Omental fat pad (tissue), 4 donors: Measurements from ENCODE around the gene ACOT2. TPM values are rescaled to one million over a fixed set of nuclear protein-coding genes. Genes with fewer than 3 reads are reported as not detected.
A peak's percentile ranks its signal among the peaks of the same experiment; 100 is the strongest.
"Not testable (repeated sequence)": the region's sequence is repeated elsewhere in the genome, so short reads cannot be mapped to it uniquely, and the experiment has no call there.

Experiments
- ATAC-seq: fragments of 150-250 bp; one replicate; pipeline ENCODE4 v1.9.1; 2016; ENCODE audit warnings: mild to moderate bottlenecking, moderate library complexity; ENCODE audit not compliant: low FRiP score
- DNase-seq: peaks from one replicate; pipeline ENCODE4 v3.0.0-alpha.2; 2019; ENCODE audit warnings: low spot score
- CTCF ChIP-seq, 3 donors: fragments of 450-650 bp; IDR thresholded peaks; one replicate each; pipeline ENCODE4 v1.5.1; 2016 to 2017; ENCODE audit warnings: antibody characterized with exemption in 3 of 3, mild to moderate bottlenecking in 3 of 3, moderate library complexity in 2 of 3
- total RNA-seq, 4 donors: library from RNA; depleted of rRNA; stranded (reverse); fragments of >200 nt; gene quantifications; one replicate each; pipeline ENCODE4 v1.1.0, GENCODE V29; 2016

ACOT2 gene
- 100 to 1,000 TPM in 2 of 4 donors, 10 to 100 TPM in 2; 22.8 to 238 (median 99.4) TPM for total RNA-seq

- DNase-seq (peak; percentile 73), ATAC-seq (peak; percentile 88)
Observed at GRCh38 chr14:73569185-73569958, at the start of gene ACOT2. TSS of gene ACOT2 (plus strand) at chr14:73569213. CDS start at chr14:73569241, 28 bp downstream.

GRCh38 chr14:73521229-73521628 lies 47.8 kb upstream of the ACOT2 start:
- ATAC-seq, result no peak
- TF ChIP-seq CTCF (IDR thresholded peaks at IDR 0.05), result no peak
- no peak for DNase-seq

DNA sequence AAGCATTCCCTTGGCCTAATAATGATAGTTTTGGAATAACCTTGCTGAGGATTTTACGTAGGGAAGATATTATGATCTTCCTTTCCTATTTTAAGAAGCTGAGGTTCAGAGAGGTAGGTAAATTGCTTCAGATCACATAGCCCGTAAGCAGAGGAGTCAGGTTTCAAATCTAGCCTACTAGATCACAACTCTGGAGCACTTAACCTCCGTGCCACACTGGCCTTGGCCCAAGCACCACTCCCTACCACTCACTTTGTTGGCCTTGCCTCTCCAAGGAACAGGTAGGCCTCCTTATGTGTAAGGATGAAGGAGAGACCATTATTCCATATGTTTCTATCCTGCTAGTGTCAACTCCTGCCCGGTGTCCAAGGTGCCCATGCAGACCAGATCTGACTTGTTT lies 44.5 kb upstream of the ACOT2 start:
- ATAC-seq (no peak), DNase-seq (no peak)
- TF ChIP-seq CTCF (IDR thresholded peaks at IDR 0.05), result no peak

GRCh38 chr14:73526036-73526984 lies 42.7 kb upstream of the ACOT2 start:
- DNase-seq, result no peak
- no peak for ATAC-seq
- TF ChIP-seq CTCF (IDR thresholded peaks at IDR 0.05), result no peak

- DNase-seq, ATAC-seq: not testable (repeated sequence)
Observed at GRCh38 chr14:73529356-73529755, 39.7 kb upstream of the ACOT2 start.

GRCh38 chr14:73531971-73532370 lies 37.0 kb upstream of the ACOT2 start:
- DNase-seq, ATAC-seq: not testable (repeated sequence)

- not testable (repeated sequence) for ATAC-seq, DNase-seq
Observed at GRCh38 chr14:73537244-73538045, 31.6 kb upstream of the ACOT2 start.

GRCh38 chr14:73539017-73539416 lies 30.0 kb upstream of the ACOT2 start:
- ATAC-seq, DNase-seq: not testable (repeated sequence)

DNA sequence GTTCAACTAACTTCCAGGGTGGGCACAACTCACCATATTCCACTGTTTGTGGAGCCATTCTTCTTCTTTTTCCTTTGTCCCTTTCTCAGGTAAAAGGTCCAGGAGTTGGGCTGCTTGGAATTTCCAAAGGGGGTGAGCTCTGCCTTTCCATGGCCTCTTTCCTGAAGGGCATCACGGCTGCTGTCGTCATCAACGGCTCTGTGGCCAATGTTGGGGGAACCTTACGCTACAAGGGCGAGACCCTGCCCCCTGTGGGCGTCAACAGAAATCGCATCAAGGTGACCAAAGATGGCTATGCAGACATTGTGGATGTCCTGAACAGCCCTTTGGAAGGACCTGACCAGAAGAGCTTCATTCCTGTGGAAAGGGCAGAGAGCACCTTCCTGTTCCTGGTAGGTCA lies 26.1 kb upstream of the ACOT2 start:
- not testable (repeated sequence) for DNase-seq, ATAC-seq

- ATAC-seq, DNase-seq: not testable (repeated sequence)
Observed at GRCh38 chr14:73545353-73545752, 23.7 kb upstream of the ACOT2 start.

DNA sequence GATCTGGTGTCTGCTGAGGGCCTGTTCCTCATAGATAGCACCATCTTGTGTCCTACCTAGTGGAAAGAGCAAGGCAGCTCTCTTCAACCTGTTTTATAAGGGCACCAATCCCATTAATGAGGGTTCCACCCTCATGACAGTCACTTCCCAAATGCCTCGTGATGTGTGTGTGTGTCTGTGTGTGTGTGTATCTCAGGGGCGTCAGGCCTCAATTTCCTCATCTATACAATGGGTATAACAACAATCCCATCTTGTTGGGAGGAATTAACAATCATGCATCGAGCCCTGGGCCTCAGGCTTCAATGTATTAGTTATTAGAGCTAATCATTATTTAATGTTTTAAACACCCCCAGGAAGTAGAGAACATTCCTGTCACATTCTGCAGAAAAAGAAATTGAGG lies 19.9 kb upstream of the ACOT2 start:
- ATAC-seq, DNase-seq: not testable (repeated sequence)

GRCh38 chr14:73549889-73550524 lies 19.0 kb upstream of the ACOT2 start:
- ATAC-seq, DNase-seq: not testable (repeated sequence)
